Measurements from ENCODE around the gene SLC16A8.

Gene SLC16A8

GRCh38 chr22:38028344-38029130, 55.4 kb downstream of the SLC16A8 start:
- no peak for DNase-seq (ENCODE audit: low spot score)

All from NAMALWA (cell line).